Right lobe of liver (tissue), 6 donors: Measurements from ENCODE around the gene RANBP1. TPM values are rescaled to one million over a fixed set of nuclear protein-coding genes. Genes with fewer than 3 reads are reported as not detected.

Source experiments
- ATAC-seq, 4 donors: fragments of 200-7000 bp; cut with Tn5 transposase; one replicate each; pipeline ENCODE4 v1.9.1; 2020; ENCODE audit warnings: mild to moderate bottlenecking in 4 of 4, moderate library complexity in 4 of 4
- DNase-seq, 3 donors: peaks; one replicate each; pipeline ENCODE4 v3.0.0-alpha.2; 2020
- H3K27ac ChIP-seq, 3 donors: fragments of 200-600 bp; one replicate each; pipeline ENCODE4 v1.8.0; 2022
- H3K27me3 ChIP-seq, 2 donors: fragments of 200-600 bp; one replicate each; pipeline ENCODE4 v1.8.0; 2022
- H3K36me3 ChIP-seq, 4 donors: fragments of 200-600 bp; sonication (generic) in 1 of 4; one replicate each; pipeline versions ENCODE4 v1.5.1 to v1.8.0; 2017 to 2022; ENCODE audit warnings: control low read depth in 1 of 4
- H3K4me1 ChIP-seq, 4 donors: fragments of 200-600 bp; sonication (generic) in 1 of 4; one replicate each; pipeline versions ENCODE4 v1.5.1 to v1.8.0; 2017 to 2022; ENCODE audit warnings: control low read depth in 1 of 4
- H3K4me3 ChIP-seq, 3 donors: fragments of 200-600 bp; one replicate each; pipeline ENCODE4 v1.8.0; 2022
- H3K9me3 ChIP-seq, 4 donors: fragments of 200-600 bp; sonication (generic) in 1 of 4; one replicate each; pipeline versions ENCODE4 v1.5.1 to v1.8.0; 2017 to 2022; ENCODE audit warnings: control low read depth in 1 of 4
- POLR2A ChIP-seq: fragments of 450-650 bp; IDR thresholded peaks from one replicate; pipeline ENCODE4 v1.6.1; 2017; ENCODE audit warnings: antibody characterized with exemption, mild to moderate bottlenecking
- WGBS: methylation state at CpG from one replicate; pipeline ENCODE4 v1.1.6; 2018; ENCODE audit warnings: low coverage, low lambda C conversion rate; ENCODE audit not compliant: insufficient coverage; ENCODE audit errors: missing lambda C conversion rate; 5-methylcytosine and 5-hydroxymethylcytosine counted together
- intact Hi-C, 2 donors: fragments of 100-400 bp; cut with DNase I; formaldehyde crosslinking; loops; one replicate each; pipeline versions ENCODE4 v1.11.2 to v1.14.1; 2022
- total RNA-seq, 6 experiments: library from RNA; depleted of rRNA in 2 of 6; stranded (reverse); fragments of >200 nt in 2 of 6; fragmentation: NEBNext Ultra II Directional in 3 of 6; extraction: Animal tissue kit (Norgen Biotek cat#: 25700) in 3 of 6; gene quantifications; one replicate each; pipeline versions ENCODE4 v1.1.0 to v1.2.4, GENCODE V29; 2016 to 2023
- TF ChIP-seq, protein P1 (sequence below), 4 donors: fragments of 200-600 bp in 3 of 4; fragments of 450-650 bp in 1 of 4; IDR thresholded peaks; one replicate each; pipeline versions ENCODE4 v1.5.1 to v1.8.0; 2016 to 2022; ENCODE audit warnings: antibody characterized with exemption in 4 of 4, mild to moderate bottlenecking in 2 of 4
- donor health status: DM: no; HTN: yes; CAD: no.
- donor health status: DM: no; HTN: no; CAD: no.
- donor health status: DM: no; HTN: no; CAD: no.
- donor health status: DM: no; HTN: yes; CAD: no.
- donor health status: DM: no; HTN: yes; CAD: no.

RANBP1 gene
- total RNA-seq, 6 experiments from 2014 or later = 39.5 to 224 (median 52.2) TPM

DNA sequence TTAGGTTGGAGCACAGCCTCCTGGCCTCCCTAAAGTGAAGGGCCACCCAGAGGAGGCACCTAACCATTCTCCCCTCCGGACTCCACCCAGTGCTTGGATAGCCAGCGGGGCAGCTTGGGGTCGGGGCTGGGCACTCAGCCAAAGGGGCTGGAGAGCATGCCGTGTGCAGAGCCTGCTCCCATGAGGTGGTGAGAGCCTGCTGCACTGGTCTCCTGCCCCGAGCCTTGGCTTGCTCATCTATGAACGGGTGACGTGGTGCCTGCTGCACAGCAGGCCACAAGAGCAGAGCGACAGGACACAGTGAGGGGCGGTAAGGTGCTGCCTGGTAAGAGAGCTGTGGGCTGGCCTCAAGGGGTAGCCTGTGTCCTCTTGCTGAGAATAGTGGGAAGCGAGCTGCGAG is 49.0 kb downstream of the RANBP1 start:
- intact Hi-C loops = no loop called here
- ATAC-seq = no peak

GRCh38 chr22:20165421-20165820 is 49.5 kb downstream of the RANBP1 start:
- DNase-seq = no peak
- H3K27ac ChIP-seq = no peak overlapping the region
- H3K4me1 ChIP-seq = no peaks in the 10 kb centered on the region
- H3K4me3 ChIP-seq = no peak overlapping the region
- no peaks in the 10 kb centered on the region for H3K27me3 ChIP-seq
- no peaks in the 10 kb centered on the region for H3K9me3 ChIP-seq
- TF ChIP-seq, protein P1, sequence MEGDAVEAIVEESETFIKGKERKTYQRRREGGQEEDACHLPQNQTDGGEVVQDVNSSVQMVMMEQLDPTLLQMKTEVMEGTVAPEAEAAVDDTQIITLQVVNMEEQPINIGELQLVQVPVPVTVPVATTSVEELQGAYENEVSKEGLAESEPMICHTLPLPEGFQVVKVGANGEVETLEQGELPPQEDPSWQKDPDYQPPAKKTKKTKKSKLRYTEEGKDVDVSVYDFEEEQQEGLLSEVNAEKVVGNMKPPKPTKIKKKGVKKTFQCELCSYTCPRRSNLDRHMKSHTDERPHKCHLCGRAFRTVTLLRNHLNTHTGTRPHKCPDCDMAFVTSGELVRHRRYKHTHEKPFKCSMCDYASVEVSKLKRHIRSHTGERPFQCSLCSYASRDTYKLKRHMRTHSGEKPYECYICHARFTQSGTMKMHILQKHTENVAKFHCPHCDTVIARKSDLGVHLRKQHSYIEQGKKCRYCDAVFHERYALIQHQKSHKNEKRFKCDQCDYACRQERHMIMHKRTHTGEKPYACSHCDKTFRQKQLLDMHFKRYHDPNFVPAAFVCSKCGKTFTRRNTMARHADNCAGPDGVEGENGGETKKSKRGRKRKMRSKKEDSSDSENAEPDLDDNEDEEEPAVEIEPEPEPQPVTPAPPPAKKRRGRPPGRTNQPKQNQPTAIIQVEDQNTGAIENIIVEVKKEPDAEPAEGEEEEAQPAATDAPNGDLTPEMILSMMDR (IDR thresholded peaks at IDR 0.05) = no peak
- no peak for TF ChIP-seq POLR2A
- ATAC-seq = no peak
- 75% methylated on average over 2 of the region's 12 CpGs for WGBS
- intact Hi-C loops = no loop called here
- no peaks in the 10 kb centered on the region for H3K36me3 ChIP-seq

More for the DNA sequence above, 49.0 kb downstream of the RANBP1 start:
- Histone ChIP-seq H3K4me1 (no peaks in the 10 kb centered on the region), H3K36me3 (no peaks in the 10 kb centered on the region), H3K9me3 (no peaks in the 10 kb centered on the region), H3K27ac (no peak overlapping the region), H3K27me3 (no peaks in the 10 kb centered on the region), H3K4me3 (no peak overlapping the region)
- no peak for DNase-seq
- TF ChIP-seq POLR2A = no peak
- TF ChIP-seq, protein P1 (IDR thresholded peaks at IDR 0.05) = no peak
- 100% methylated on average over 4 of the region's 11 CpGs for WGBS

DNA sequence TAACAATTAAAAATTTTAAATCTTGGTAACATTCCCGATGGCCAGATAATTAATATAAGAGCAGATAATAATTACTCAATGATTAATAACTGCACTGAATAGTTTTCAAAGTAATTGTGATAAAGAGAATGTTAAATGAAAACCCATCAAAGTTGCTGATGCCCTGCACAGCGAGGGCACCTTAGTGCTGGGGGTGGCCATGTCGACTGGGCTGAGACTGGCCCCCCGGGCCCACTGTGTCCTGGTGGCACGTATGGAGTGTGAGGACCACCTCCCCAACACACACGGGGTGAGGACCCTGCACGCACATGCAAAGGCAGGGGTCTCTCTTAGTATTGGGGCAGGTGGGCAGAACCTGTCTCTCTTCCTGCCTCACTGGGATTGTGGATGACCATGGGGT is 50.0 kb downstream of the RANBP1 start:
- no peak for DNase-seq
- TF ChIP-seq, protein P1 (IDR thresholded peaks at IDR 0.05) = no peak
- no peak for TF ChIP-seq POLR2A
- Histone ChIP-seq H3K4me1 (peaks cover 0 to 2% (median 0%) of the 10 kb centered on the region in 4 donors), H3K9me3 (no peaks in the 10 kb centered on the region), H3K27me3 (no peaks in the 10 kb centered on the region), H3K4me3 (no peak overlapping the region), H3K27ac (no peak overlapping the region), H3K36me3 (no peaks in the 10 kb centered on the region)
- no peak for ATAC-seq
- whole genome bisulfite sequencing = 64% methylated on average over 4 of the region's 7 CpGs
- intact Hi-C loops = no loop called here

DNA sequence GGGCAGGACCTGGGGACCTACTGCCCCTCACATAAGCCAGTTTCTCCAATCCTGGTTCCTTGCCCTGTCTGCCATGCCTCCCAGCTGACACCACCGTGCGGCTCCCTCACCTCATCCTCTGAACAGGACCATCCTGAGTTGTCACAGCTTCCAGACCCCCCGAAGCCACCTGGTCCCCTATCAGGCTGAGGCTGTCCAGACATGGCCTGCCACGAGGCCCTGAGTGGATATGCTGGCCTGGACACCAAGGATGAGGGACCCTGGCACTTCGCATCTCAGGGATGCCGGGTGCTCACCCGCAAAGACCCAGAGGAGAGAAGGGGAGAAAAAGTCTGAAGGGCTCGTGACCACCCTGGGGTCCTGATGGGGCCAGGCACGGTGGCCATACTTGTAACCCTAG is 50.8 kb downstream of the RANBP1 start:
- Histone ChIP-seq H3K36me3 (no peaks in the 10 kb centered on the region), H3K9me3 (no peaks in the 10 kb centered on the region), H3K27me3 (no peaks in the 10 kb centered on the region), H3K4me1 (peaks cover 0 to 8% (median 0%) of the 10 kb centered on the region in 4 donors), H3K27ac (no peak overlapping the region), H3K4me3 (no peak overlapping the region)
- TF ChIP-seq, protein P1 (IDR thresholded peaks at IDR 0.05) = no peak
- no peak for TF ChIP-seq POLR2A
- no peak for ATAC-seq
- no peak for DNase-seq
- 83% methylated on average over 7 of the region's 9 CpGs for WGBS
- intact Hi-C loops = no loop called here
